HepG2 (cell line): ENCODE results near the gene SLC19A1. TPM values are rescaled to one million over a fixed set of nuclear protein-coding genes. Genes with fewer than 3 reads are reported as not detected.

Experiments
- ATAC-seq: fragments of 200-7000 bp; cut with Tn5 transposase; 3 replicates; pipeline ENCODE4 v1.9.1; 2020; ENCODE audit warnings: mild to moderate bottlenecking, moderate library complexity
- BruUV-seq: library from RNA; stranded (reverse); fragments of 400-500 nt; replicated peaks from 2 replicates; lab custom pipeline; 2021; lab: Mats Ljungman, UMichigan
- CTCF ChIA-PET: fragments of 300-600 bp; formaldehyde crosslinking; extraction: SDS; loops from one replicate; lab custom pipeline; 2021; ENCODE audit warnings: low total read pairs, inconsistent platforms, low intra/inter-chr PET ratio; lab: Yijun Ruan, JAX
- POLR2A ChIA-PET: fragments of 350-600 bp; sonication (Branson Sonifier 250); formaldehyde crosslinking; loops from one replicate; lab custom pipeline; 2020; ENCODE audit warnings: antibody characterized with exemption, inconsistent platforms; lab: Yijun Ruan, JAX
- DNase-seq: peaks from one replicate; pipeline ENCODE4 v3.0.0-alpha.2; 2015; ENCODE audit warnings: low spot score
- FAIRE-seq: peaks from 3 replicates; lab custom pipeline; 2011; peaks lifted over from hg19 to GRCh38; lab: Jason Lieb, UNC
- H2AFZ ChIP-seq: one replicate; pipeline ENCODE4 v1.6.1; 2011; ENCODE audit warnings: low read length, inconsistent platforms
- H3K27ac ChIP-seq: fragments of 300-600 bp; 3 replicates; pipeline ENCODE4 v1.8.0; 2011; ENCODE audit warnings: mixed run types, mild to moderate bottlenecking, mixed read lengths, low read length, inconsistent platforms; ENCODE audit not compliant: insufficient read depth; ENCODE audit errors: extremely low read length
- H3K27me3 ChIP-seq, 2 experiments: fragments of 200-600 bp in 1 of 2; 2 replicates in 1 of 2; 3 replicates in 1 of 2; pipeline versions ENCODE4 v1.6.0 to v1.8.0; 2011; ENCODE audit warnings: low read length in 2 of 2, mild to moderate bottlenecking in 2 of 2, moderate library complexity in 2 of 2, inconsistent platforms in 1 of 2; ENCODE audit not compliant: insufficient read depth in 2 of 2, control insufficient read depth in 1 of 2
- H3K36me3 ChIP-seq, 2 experiments: fragments of 200-600 bp in 1 of 2; replicated peaks in 1 of 2; 2 replicates in 1 of 2; 3 replicates in 1 of 2; pipeline versions ENCODE4 v1.5.1 to v1.8.0; 2011; ENCODE audit warnings: low read length in 2 of 2, inconsistent platforms in 1 of 2; ENCODE audit not compliant: insufficient read depth in 2 of 2, control insufficient read depth in 1 of 2
- H3K4me1 ChIP-seq: 2 replicates; pipeline ENCODE4 v1.5.1; 2012; ENCODE audit warnings: low read length, inconsistent platforms; ENCODE audit not compliant: insufficient read depth
- H3K4me2 ChIP-seq: 2 replicates; pipeline ENCODE4 v1.6.0; 2011; ENCODE audit warnings: low read depth, low read length, inconsistent platforms
- H3K4me3 ChIP-seq, 3 experiments: fragments of 200-600 bp in 1 of 3; sonication (generic), shearing (Covaris generic) in 1 of 3; replicated peaks in 1 of 3; 2 replicates each; pipeline ENCODE4 v1.5.1; 2011 to 2016; ENCODE audit warnings: low read length in 3 of 3, inconsistent platforms in 2 of 3, low read depth in 2 of 3, mild to moderate bottlenecking in 2 of 3, control low read depth in 1 of 3, mixed read lengths in 1 of 3; ENCODE audit not compliant: insufficient read depth in 1 of 3
- H3K79me2 ChIP-seq: one replicate; pipeline ENCODE4 v1.6.1; 2011; ENCODE audit warnings: low read length, inconsistent platforms; ENCODE audit not compliant: insufficient read depth
- H3K9ac ChIP-seq: 2 replicates; pipeline ENCODE4 v1.6.0; 2011; ENCODE audit warnings: mild to moderate bottlenecking, low read depth, low read length, inconsistent platforms; ENCODE audit not compliant: insufficient read depth
- H3K9me3 ChIP-seq: 2 replicates; pipeline ENCODE4 v1.5.1; 2012; ENCODE audit warnings: mild to moderate bottlenecking, low read length
- H4K20me1 ChIP-seq: 2 replicates; pipeline ENCODE4 v1.6.0; 2011; ENCODE audit warnings: inconsistent platforms, mild to moderate bottlenecking, low read length, moderate library complexity; ENCODE audit not compliant: insufficient read depth
- ARNT ChIP-seq: fragments of 450-650 bp; IDR thresholded peaks from 2 replicates; pipeline ENCODE4 v1.6.1; 2017
- HINFP ChIP-seq: sonication (generic); formaldehyde crosslinking; IDR thresholded peaks from 2 replicates; pipeline ENCODE4 v1.4.0; 2020; ENCODE audit warnings: low read depth, mild to moderate bottlenecking, missing genetic modification reagents
- KDM5A ChIP-seq: fragments of 200-600 bp; sonication (generic); IDR thresholded peaks from 2 replicates; pipeline ENCODE4 v1.7.0; 2018; ENCODE audit warnings: antibody characterized with exemption, mild to moderate bottlenecking, low read length, borderline replicate concordance
- MBNL3 ChIP-seq: fragments of 250-450 bp; sonication (Bioruptor Pico); conservative IDR thresholded peaks from 2 replicates; pipeline ENCODE4 v1.8.0; 2022; ENCODE audit warnings: mild to moderate bottlenecking, inconsistent platforms
- SOX5 ChIP-seq: IDR thresholded peaks from 2 replicates; pipeline ENCODE4 v1.6.1; 2016; ENCODE audit warnings: borderline replicate concordance
- ZBTB42 ChIP-seq: sonication (generic); formaldehyde crosslinking; IDR thresholded peaks from 2 replicates; pipeline ENCODE4 v1.5.0; 2020; ENCODE audit warnings: mild to moderate bottlenecking, missing genetic modification reagents
- ZNF616 ChIP-seq: sonication (generic); formaldehyde crosslinking; IDR thresholded peaks from 2 replicates; pipeline ENCODE4 v1.5.0; 2020; ENCODE audit warnings: low read depth, mild to moderate bottlenecking, missing genetic modification reagents
- ZNF761 ChIP-seq: sonication (generic); formaldehyde crosslinking; conservative IDR thresholded peaks from 2 replicates; pipeline ENCODE4 v1.4.0; 2020; ENCODE audit warnings: mild to moderate bottlenecking, missing genetic modification reagents
- ZNF850 ChIP-seq: sonication (generic); formaldehyde crosslinking; conservative IDR thresholded peaks from 2 replicates; pipeline ENCODE4 v1.9.0; 2021; ENCODE audit warnings: mild to moderate bottlenecking, missing genetic modification reagents
- WGBS: methylation state at CpG from one replicate; pipeline ENCODE4 v1.1.6; 2017; ENCODE audit warnings: low lambda C conversion rate; 5-methylcytosine and 5-hydroxymethylcytosine counted together
- in situ Hi-C: cut with HindIII; loops from 2 replicates; pipeline ENCODE4 v1.10.0; 2017; ENCODE audit warnings: low pct_unique_long_range_greater_than_20kb; ENCODE audit not compliant: extremely low pct_ligation_motif_present
- intact Hi-C: fragments of 100-400 bp; cut with micrococcal nuclease; formaldehyde crosslinking; loops from one replicate; pipeline ENCODE4 v1.10.0; 2022; ENCODE audit not compliant: unreplicated experiment
- polyA plus RNA-seq, 8 experiments: library from polyadenylated mRNA; depleted of rRNA in 3 of 8; stranded (reverse) in 7 of 8; unstranded in 1 of 8; fragments of >200 nt; fragmentation: Illumina TruSeq in 4 of 8; extraction: Trizol in 4 of 8; gene quantifications; 2 replicates each; pipeline versions ENCODE4 v1.2.1 to v1.2.3, GENCODE V29; 2011 to 2016; ENCODE audit warnings: low read depth in 4 of 8, missing spikeins in 1 of 8, mixed read lengths in 1 of 8; ENCODE audit not compliant: insufficient read depth in 1 of 8
- total RNA-seq, 5 experiments: library from RNA; depleted of rRNA; stranded (reverse); fragments of >200 nt; fragmentation: Illumina TruSeq; extraction: Trizol; gene quantifications; 2 replicates each; pipeline ENCODE4 v1.2.3, GENCODE V29; 2016; ENCODE audit warnings: low read depth in 1 of 5
- TF ChIP-seq, protein P1 (sequence below): sonication (generic); formaldehyde crosslinking; IDR thresholded peaks from 2 replicates; pipeline ENCODE4 v1.4.0; 2020; ENCODE audit warnings: missing genetic modification reagents
- TF ChIP-seq, protein P2 (sequence below): sonication (generic); formaldehyde crosslinking; IDR thresholded peaks from 2 replicates; pipeline ENCODE4 v1.4.0; 2020; ENCODE audit warnings: mild to moderate bottlenecking, missing genetic modification reagents

Gene SLC19A1
- total and polyA plus RNA-seq, 2 of the 13 experiments (the other 11 are each of a cell fraction or from before 2014, with no cell fraction given): 21.8 to 23.0 TPM

DNA sequence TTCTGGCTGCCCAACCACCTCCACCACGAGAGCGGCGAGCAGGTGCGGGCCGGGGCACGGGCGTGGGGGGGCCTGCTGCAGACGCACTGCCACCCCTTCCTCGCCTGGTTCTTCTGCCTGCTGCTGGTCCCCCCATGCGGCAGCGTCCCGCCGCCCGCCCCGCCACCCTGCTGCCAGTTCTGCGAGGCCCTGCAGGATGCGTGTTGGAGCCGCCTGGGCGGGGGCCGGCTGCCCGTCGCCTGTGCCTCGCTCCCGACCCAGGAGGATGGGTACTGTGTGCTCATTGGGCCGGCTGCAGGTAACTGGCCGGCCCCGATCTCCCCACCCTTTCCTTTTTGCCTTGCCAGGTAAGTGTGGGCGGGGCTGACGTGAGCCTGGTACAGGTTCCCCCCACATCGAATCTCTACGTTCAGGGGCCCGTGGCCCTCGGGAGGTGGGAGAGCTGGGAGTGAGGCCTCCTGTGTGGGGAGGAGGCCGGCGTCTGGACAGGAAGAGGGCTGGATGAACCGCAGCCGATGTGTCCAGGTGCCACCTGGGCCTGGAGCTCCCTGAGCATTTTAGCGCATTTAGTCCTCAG is 85.6 kb downstream of the SLC19A1 start:
- Histone ChIP-seq H3K4me2 (no peak overlapping the region), H3K27me3 (no peaks in the 10 kb centered on the region), H3K36me3 (peaks cover 4 to 17% of the 10 kb centered on the region in 2 experiments; a peak in 3 of 5 replicates), H3K79me2 (peaks cover 50% of the 10 kb centered on the region), H3K9me3 (peaks cover 13% of the 10 kb centered on the region), H4K20me1 (no peaks in the 10 kb centered on the region), H2AFZ (no peak overlapping the region), H3K4me3 (no peak overlapping the region), H3K9ac (no peak overlapping the region), H3K27ac (no peak overlapping the region), H3K4me1 (peaks cover 69% of the 10 kb centered on the region)
- ATAC-seq (no peak), DNase-seq (no peak), FAIRE-seq (no peak)
- in situ Hi-C loops (no loop called here), intact Hi-C loops (no loop called here)
- BruUV-seq: no TSS peak
- 97% methylated on average over 24 of the region's 38 CpGs for WGBS
- POLR2A ChIA-PET: interaction anchor here (1.4 kb wide), 1 partner anchor 13 kb away, joined by 5 read pairs; no protein-coding TSS in a partner anchor
- no peak for TF ChIP-seq KDM5A
- TF ChIP-seq MBNL3: no peak
- TF ChIP-seq ZNF616 (CRISPR knock-in tag): no peak
- TF ChIP-seq, protein P1, sequence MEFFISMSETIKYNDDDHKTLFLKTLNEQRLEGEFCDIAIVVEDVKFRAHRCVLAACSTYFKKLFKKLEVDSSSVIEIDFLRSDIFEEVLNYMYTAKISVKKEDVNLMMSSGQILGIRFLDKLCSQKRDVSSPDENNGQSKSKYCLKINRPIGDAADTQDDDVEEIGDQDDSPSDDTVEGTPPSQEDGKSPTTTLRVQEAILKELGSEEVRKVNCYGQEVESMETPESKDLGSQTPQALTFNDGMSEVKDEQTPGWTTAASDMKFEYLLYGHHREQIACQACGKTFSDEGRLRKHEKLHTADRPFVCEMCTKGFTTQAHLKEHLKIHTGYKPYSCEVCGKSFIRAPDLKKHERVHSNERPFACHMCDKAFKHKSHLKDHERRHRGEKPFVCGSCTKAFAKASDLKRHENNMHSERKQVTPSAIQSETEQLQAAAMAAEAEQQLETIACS (CRISPR knock-in tag): no peak
- TF ChIP-seq HINFP (CRISPR knock-in tag): no peak
- no peak for TF ChIP-seq ZBTB42 (CRISPR knock-in tag)
- TF ChIP-seq ZNF850 (CRISPR knock-in tag): no peak
- TF ChIP-seq SOX5: no peak
- TF ChIP-seq, protein P2, sequence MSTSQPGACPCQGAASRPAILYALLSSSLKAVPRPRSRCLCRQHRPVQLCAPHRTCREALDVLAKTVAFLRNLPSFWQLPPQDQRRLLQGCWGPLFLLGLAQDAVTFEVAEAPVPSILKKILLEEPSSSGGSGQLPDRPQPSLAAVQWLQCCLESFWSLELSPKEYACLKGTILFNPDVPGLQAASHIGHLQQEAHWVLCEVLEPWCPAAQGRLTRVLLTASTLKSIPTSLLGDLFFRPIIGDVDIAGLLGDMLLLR: no peak
- TF ChIP-seq ZNF761: no peak
- TF ChIP-seq ARNT: no peak
- CTCF ChIA-PET: no interaction called here
